NOMO-1 treated with dmso at 0.1 percent for 144 hours (cell line): ENCODE results near the gene FMN2.

ENCODE experiments used
- DNase-seq: peaks from one replicate; lab custom pipeline; 2025; ENCODE audit not compliant: unreplicated experiment; lab: John Stamatoyannopoulos, UW

The FMN2 gene

GRCh38 chr1:240350910-240351331 is 259.2 kb downstream of the FMN2 start:
- no peak for DNase-seq

DNA sequence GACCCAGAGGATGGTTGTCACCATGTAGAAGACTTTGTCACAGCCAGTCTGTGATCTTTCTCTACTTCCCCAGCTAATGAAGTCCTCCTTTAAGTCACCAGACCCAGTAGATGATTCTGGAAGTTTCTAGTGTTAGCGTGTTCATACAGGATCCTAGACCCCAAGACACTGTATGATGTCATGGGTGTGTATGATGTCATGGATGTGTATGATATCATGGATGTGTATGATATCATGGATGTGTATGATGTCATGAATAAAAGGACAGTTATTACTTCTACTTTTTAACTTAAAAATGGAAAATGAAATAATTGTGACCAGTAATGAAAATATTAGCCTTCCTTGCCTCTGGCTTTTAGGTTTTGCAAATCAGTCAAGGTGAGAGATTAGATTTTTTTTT is 260.0 kb downstream of the FMN2 start:
- no peak for DNase-seq

DNA sequence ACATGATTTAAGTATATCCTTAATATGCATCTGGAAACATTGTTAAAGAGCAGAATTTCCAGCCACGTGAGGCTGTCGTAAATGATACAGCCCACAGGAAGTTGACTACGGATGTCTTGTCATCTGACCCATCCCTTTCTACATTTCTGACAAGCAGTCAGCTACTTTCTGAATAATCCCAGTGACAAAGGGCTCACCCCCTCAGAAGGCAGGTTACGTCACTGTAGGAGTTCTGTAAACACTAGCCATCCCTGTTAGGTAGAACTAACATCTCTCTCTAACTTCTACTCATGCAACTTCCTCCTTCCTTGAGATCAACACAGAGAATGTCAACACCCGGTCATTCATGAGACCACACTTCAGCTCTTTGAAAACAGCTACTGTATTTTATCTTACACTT is 261.1 kb downstream of the FMN2 start:
- no peak for DNase-seq

GRCh38 chr1:240356568-240356967 is 264.9 kb downstream of the FMN2 start:
- DNase-seq = no peak

- DNase-seq = no peak
Observed at GRCh38 chr1:240362046-240362445, 270.4 kb downstream of the FMN2 start.

- DNase-seq = no peak
Observed at GRCh38 chr1:240362826-240363225, 271.1 kb downstream of the FMN2 start.

GRCh38 chr1:240363315-240363714 is 271.6 kb downstream of the FMN2 start:
- DNase-seq = no peak

DNA sequence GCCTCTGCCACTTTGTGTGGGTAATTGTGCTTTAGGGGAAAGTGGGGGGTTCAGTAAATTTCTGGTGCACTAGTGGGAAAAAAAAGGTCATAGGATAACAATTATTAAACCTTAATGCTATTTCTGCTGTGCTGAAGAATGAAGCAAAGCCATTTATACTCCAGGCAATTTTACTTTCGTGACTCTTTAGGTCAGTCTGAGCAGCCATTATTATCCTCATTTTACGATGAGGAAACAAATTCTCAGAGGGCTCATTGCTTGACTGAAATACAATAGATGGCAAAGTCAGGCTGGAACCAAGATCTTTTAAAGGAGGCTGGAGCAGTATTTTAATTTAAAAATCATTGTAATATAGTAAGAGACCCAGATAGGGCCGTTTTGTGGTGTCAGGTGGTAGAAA is 272.2 kb downstream of the FMN2 start:
- DNase-seq = no peak

- no peak for DNase-seq
Observed at GRCh38 chr1:240366636-240367035, 275.0 kb downstream of the FMN2 start.

DNA sequence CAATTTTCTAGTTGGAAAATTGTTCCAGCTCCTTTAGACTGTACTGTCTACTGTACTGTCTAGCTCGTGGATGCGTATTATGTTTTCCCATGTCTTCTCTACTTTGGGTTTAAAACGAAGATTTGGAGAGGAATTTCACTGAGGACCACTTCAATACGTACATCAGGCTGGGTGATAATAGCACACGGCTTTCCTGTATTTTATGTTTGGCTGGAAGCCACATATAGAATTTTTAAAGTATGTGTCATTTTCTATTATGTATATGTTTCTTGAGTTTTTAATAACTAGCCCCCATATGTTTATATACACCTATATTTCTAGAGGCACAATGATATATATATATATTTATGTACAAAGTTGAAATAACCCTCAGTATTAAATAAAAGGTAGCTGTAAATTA is 293.9 kb downstream of the FMN2 start:
- DNase-seq = no peak

DNA sequence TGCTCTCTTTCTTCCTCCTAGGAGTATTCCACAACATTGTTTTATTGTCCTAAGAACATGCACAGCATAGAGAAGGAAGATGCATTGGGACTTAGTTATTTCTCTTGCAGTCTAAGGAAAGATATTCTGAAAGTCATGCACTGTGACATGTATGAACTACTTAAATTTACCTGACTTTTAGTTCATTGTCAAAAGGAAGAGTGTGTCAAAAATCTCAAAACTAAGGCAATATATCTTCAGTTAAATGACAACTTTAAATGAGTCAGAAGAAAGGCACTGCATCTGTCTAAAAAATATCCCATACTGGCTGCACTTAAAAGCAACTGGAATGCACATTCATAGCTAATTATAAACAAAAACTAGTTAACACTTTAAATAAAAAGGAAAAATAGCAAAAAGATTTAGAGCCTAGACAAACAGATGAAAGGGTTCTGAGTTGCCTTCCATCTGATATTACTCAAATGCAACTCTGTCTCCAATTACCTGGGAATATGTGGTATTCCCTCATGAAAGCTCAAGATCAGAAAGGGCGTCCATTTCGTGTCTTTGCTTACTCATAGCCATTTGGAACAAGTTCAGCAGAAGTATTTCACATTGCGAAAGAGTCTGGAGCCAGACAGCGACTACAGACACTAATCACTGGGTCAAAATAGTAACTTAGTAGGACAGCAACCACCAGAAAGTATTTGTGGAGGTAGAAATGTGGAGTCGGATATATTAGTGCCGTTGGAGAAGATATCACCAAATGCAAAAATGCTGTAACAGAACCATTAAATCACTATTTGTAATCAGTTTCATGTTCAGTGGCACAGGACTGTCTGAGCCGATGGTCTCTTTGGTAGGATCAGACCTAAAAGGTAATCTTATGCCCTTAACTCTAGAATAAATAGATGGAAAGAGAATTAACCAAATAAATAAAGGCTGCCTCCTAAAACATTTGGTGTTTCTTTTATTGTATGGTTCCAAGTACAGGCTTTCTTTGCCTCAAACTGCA is 294.6 kb downstream of the FMN2 start:
- DNase-seq = no peak

DNA sequence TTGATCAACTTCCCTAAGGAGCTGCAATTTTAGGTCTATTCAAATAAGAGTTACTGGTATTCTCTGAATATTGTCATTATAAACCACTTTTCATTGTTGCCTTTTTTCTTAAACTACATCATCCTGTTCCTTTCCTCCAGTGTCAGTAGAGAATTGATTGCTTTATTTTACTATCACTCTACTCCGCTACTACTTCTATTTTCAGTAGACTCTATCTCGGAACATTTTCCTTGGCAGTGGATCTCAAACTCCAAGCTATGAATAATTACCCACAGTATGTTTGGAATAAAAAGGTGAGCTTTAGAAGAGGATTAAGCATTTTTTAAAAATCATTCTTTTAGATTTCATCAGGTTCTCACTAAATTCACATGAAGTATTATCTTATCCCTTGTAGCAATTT is 295.4 kb downstream of the FMN2 start:
- DNase-seq = no peak

GRCh38 chr1:240391660-240392260 is 300.1 kb downstream of the FMN2 start:
- no peak for DNase-seq

DNA sequence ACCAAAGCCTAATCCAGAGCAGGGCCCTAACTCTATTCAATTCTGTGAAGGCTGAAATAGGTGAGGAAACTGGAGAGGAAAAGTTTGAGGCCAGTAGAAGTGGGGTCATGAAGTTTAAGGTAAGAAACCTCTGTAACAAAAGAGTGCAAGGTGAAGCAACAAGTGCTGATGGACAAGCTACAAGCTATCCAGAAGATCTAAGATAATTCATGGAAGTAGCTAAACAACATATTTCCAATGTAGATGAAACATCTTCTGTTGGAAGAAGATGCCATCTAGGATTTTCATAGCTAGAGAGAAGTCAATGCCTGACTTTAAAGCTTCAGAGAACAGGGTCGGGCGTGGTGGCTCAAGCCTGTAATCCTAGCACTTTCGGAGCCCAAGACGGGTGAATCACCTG is 302.7 kb downstream of the FMN2 start:
- DNase-seq = no peak

DNA sequence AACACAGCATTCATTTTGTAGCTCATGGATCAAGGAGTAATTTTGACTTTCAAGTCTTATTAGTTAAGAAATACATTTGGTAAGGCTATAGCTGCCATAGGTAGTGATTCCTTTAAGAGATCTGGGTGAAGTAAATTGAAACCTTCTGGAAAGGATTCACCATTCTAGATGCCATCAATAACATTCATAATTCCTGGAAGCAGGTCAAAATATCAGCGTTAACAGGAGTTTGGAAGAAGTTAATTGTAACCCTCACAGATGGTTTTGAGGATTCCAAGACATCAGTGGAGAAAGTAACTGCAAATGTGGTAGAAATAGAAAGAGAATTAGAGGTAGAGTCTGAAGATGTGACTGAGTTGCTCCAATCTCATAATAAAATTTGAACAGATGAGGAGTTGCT is 303.7 kb downstream of the FMN2 start:
- DNase-seq = no peak

DNA sequence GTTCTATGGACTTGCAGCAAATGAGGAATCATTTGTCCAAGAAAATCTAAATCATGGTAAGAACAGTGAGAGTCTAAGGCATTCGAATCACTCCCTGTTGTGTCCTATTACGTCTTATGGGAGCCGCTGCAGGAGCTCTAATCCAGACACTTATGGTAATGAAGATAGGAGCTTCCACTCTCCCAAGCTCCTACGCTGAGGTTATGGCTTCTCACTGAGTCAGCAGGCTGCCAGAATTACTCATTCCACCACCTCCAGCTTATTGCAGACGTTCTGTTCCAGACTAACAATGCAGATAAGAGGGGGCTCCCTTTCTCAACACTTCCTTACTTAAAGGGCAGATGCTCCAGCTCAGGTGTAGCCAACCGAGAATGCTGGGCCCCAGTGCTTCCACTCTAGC is 307.7 kb downstream of the FMN2 start:
- DNase-seq = no peak

GRCh38 chr1:240401731-240402130 is 310.0 kb downstream of the FMN2 start:
- no peak for DNase-seq

GRCh38 chr1:240402326-240402725 is 310.6 kb downstream of the FMN2 start:
- DNase-seq = no peak

GRCh38 chr1:240404286-240404685 is 312.6 kb downstream of the FMN2 start:
- DNase-seq = no peak

DNA sequence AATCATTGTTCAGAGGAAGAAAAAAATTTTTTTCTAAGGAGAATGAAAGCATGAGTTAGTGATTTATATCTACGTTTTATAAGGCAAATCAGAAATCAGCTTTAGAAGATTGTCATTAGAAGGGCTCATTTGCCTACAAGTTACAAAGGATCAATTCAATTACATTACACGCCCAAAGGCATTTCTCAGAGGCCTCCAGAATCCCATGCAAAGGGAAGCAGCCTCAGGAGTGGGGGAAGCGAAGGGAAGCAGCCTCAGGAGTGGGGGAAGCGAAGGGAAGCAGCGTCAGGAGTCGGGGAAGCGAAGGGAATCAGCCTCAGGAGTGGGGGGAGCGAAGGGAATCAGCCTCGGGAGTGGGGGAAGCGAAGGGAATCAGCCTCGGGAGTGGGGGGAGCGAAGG is 314.1 kb downstream of the FMN2 start:
- DNase-seq = no peak

GRCh38 chr1:240407407-240407806 is 315.7 kb downstream of the FMN2 start:
- no peak for DNase-seq

- DNase-seq = no peak
Observed at GRCh38 chr1:240409615-240410014, 317.9 kb downstream of the FMN2 start.
